Measurements from ENCODE around the gene GTF2IRD1.
"Not testable (repeated sequence)": the region's sequence is repeated elsewhere in the genome, so short reads cannot be mapped to it uniquely, and the experiment has no call there.

The GTF2IRD1 gene

DNA sequence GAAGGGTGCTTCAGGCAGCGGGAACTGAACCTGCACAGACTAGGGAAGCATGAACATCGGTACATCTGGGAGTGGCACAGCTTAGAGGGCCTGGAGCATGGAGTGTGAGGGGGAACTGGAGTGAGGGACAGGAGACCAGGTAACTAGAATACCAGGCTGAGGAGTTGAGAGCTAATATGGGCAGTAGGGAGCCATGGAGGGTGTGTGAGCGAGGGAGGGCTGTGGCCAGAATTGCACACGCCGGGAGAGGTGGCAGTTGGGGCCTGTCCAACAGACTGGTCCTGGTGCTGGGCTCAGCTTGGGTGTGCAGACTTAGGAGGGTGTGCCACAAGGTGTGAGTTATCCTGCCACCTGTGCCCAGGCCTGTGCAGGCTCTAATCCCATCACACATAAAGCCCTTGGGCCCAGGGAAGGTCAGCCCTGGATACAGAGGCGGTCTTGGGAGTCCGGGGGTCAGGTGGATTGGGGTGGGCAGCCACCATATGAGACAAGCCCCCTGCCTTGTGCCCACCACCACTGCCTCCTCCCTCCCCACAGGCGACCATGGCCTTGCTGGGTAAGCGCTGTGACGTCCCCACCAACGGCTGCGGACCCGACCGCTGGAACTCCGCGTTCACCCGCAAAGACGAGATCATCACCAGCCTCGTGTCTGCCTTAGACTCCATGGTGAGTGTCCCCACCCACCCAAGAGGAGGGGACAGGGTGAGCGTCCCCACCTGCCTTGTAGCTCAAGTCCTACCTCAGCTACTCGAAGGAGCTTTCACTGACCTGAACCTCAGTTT is 54.0 kb downstream of the GTF2IRD1 start:
- H3K36me3 ChIP-seq (ENCODE audit: control insufficient read depth in 1 of 2, insufficient read depth in 2 of 2, low read length in 2 of 2), result peaks cover 0 to 2% of the 10 kb centered on the region in 2 donors
- no peak overlapping the region for H3K4me3 ChIP-seq (ENCODE audit: low read depth in 1 of 2, low read length in 2 of 2)
- H3K27ac ChIP-seq (ENCODE audit: low read length), result no peak overlapping the region
- H3K9me3 ChIP-seq (ENCODE audit: control insufficient read depth in 1 of 2, low read length in 2 of 2), result no peaks in the 10 kb centered on the region
- H3K27me3 ChIP-seq (ENCODE audit: low read depth, low read length), result no peaks in the 10 kb centered on the region
- peaks cover 0 to 14% of the 10 kb centered on the region in 2 donors for H3K4me1 ChIP-seq (ENCODE audit: control insufficient read depth in 1 of 2, insufficient read depth in 2 of 2, low read length in 2 of 2)

DNA sequence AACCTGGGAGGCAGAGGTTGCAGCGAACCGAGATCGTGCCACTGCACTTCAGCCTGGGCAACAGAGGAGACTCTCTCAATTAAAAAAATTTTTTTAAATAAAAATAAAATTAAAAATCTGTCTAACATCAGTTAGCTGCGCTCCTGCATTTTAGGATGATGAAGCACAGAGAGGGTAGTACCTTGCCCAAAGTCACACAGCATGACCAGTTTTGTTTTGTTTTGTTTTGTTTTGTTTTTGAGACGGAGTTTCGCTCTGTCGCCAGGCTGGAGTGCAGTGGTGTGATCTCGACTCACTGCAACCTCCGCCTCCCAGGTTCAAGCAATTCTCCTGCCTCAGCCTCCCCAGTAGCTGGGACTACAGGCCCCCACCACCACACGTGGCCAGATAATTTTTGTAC is 55.7 kb downstream of the GTF2IRD1 start:
- H3K27ac ChIP-seq (ENCODE audit: low read length), result not testable (repeated sequence)

DNA sequence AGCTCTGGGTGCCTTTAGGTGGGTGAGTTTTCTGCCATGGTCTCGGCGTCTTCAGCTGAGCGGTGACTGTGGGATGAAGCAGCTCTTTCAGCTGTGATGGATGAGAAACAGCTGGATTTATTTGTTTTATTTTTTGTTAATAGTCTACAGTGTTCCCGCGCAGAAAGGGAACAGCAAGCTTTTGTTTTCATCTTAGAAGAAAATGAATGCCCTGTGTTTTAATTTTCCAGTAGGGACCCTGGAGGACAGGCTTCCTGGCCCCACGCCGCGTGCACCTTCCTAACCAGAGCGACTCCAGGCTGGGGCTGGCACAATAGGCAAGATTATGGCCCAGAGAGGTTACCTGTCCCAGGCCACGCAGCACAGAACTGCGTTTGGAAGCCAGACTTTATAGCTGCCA is 57.6 kb downstream of the GTF2IRD1 start:
- H3K4me3 ChIP-seq (ENCODE audit: low read depth in 1 of 2, low read length in 2 of 2), result no peak overlapping the region
- no peaks in the 10 kb centered on the region for H3K27me3 ChIP-seq (ENCODE audit: low read depth, low read length)
- H3K9me3 ChIP-seq (ENCODE audit: control insufficient read depth in 1 of 2, low read length in 2 of 2), result no peaks in the 10 kb centered on the region
- peaks cover 0 to 13% of the 10 kb centered on the region in 2 donors for H3K4me1 ChIP-seq (ENCODE audit: control insufficient read depth in 1 of 2, insufficient read depth in 2 of 2, low read length in 2 of 2)
- peaks cover 7 to 13% of the 10 kb centered on the region in 2 donors for H3K36me3 ChIP-seq (ENCODE audit: control insufficient read depth in 1 of 2, insufficient read depth in 2 of 2, low read length in 2 of 2)
- no peak overlapping the region for H3K27ac ChIP-seq (ENCODE audit: low read length)

More for the DNA sequence above, 55.7 kb downstream of the GTF2IRD1 start:
- peaks cover 0 to 23% of the 10 kb centered on the region in 2 donors for H3K4me1 ChIP-seq (ENCODE audit: control insufficient read depth in 1 of 2, insufficient read depth in 2 of 2, low read length in 2 of 2)
- H3K4me3 ChIP-seq (ENCODE audit: low read depth in 1 of 2, low read length in 2 of 2); H3K36me3 ChIP-seq (ENCODE audit: control insufficient read depth in 1 of 2, insufficient read depth in 2 of 2, low read length in 2 of 2); H3K9me3 ChIP-seq (ENCODE audit: control insufficient read depth in 1 of 2, low read length in 2 of 2); H3K27me3 ChIP-seq (ENCODE audit: low read depth, low read length): not testable (repeated sequence)

GRCh38 chr7:74512762-74513161 is 59.1 kb downstream of the GTF2IRD1 start:
- no peaks in the 10 kb centered on the region for H3K27me3 ChIP-seq (ENCODE audit: low read depth, low read length)
- H3K4me1 ChIP-seq (ENCODE audit: control insufficient read depth in 1 of 2, insufficient read depth in 2 of 2, low read length in 2 of 2), result peaks cover 0 to 10% of the 10 kb centered on the region in 2 donors
- H3K27ac ChIP-seq (ENCODE audit: low read length), result no peak overlapping the region
- H3K36me3 ChIP-seq (ENCODE audit: control insufficient read depth in 1 of 2, insufficient read depth in 2 of 2, low read length in 2 of 2), result peaks cover 9 to 18% of the 10 kb centered on the region in 2 donors
- no peak overlapping the region for H3K4me3 ChIP-seq (ENCODE audit: low read depth in 1 of 2, low read length in 2 of 2)
- no peaks in the 10 kb centered on the region for H3K9me3 ChIP-seq (ENCODE audit: control insufficient read depth in 1 of 2, low read length in 2 of 2)

DNA sequence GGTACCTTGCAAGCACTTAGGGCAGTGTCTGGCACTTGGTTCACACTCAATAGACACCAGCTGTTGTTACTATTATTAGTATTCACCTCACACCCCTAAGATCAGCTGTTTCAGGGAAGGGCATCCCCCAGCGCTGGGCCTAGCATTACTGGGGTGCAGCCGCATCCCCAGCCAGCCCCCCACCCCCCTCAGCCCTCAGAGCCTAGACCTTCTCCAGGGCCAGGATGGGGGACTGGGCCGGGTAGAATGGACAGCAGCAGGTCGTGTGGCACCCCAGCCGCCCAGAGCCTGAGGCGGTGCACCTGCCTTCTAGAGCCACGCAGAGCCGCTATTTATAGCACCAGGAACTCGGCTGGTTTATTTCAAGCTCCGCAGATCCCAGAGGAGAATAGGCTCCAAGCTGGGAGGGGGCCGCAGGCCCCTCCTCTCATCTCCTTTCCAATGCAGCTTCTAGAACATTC is 60.5 kb downstream of the GTF2IRD1 start:
- peaks cover 0 to 10% of the 10 kb centered on the region in 2 donors for H3K4me1 ChIP-seq (ENCODE audit: control insufficient read depth in 1 of 2, insufficient read depth in 2 of 2, low read length in 2 of 2)

DNA sequence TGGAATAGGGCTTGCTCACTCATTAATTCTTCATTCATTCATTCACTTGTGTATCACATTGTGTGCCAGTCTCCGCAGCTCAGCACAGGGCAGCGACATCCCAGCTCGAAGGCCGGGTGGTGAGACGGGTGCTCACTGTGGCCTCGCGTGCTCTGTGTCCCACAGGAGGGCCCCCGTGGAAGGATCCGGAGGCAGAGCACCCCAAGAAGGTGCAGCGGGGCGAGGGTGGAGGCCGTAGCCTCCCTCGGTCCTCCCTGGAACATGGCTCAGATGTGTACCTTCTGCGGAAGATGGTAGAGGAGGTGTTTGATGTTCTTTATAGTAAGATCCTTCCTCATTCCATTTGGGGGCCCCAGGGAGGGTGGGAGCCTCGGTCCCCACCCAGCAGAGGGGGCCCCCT is 61.6 kb downstream of the GTF2IRD1 start:
- H3K9me3 ChIP-seq (ENCODE audit: control insufficient read depth in 1 of 2, low read length in 2 of 2), result no peaks in the 10 kb centered on the region
- H3K4me3 ChIP-seq (ENCODE audit: low read depth in 1 of 2, low read length in 2 of 2), result no peak overlapping the region
- no peaks in the 10 kb centered on the region for H3K27me3 ChIP-seq (ENCODE audit: low read depth, low read length)
- H3K4me1 ChIP-seq (ENCODE audit: control insufficient read depth in 1 of 2, insufficient read depth in 2 of 2, low read length in 2 of 2), result peaks cover 0 to 10% of the 10 kb centered on the region in 2 donors
- peaks cover 12 to 33% of the 10 kb centered on the region in 2 donors for H3K36me3 ChIP-seq (ENCODE audit: control insufficient read depth in 1 of 2, insufficient read depth in 2 of 2, low read length in 2 of 2)
- no peak overlapping the region for H3K27ac ChIP-seq (ENCODE audit: low read length)

More for the DNA sequence above, 60.5 kb downstream of the GTF2IRD1 start:
- no peak overlapping the region for H3K4me3 ChIP-seq (ENCODE audit: low read depth in 1 of 2, low read length in 2 of 2)
- no peaks in the 10 kb centered on the region for H3K27me3 ChIP-seq (ENCODE audit: low read depth, low read length)
- H3K9me3 ChIP-seq (ENCODE audit: control insufficient read depth in 1 of 2, low read length in 2 of 2), result no peaks in the 10 kb centered on the region
- no peak overlapping the region for H3K27ac ChIP-seq (ENCODE audit: low read length)
- peaks cover 9 to 22% of the 10 kb centered on the region in 2 donors for H3K36me3 ChIP-seq (ENCODE audit: control insufficient read depth in 1 of 2, insufficient read depth in 2 of 2, low read length in 2 of 2)

GRCh38 chr7:74516214-74516613 is 62.5 kb downstream of the GTF2IRD1 start:
- H3K27me3 ChIP-seq (ENCODE audit: low read depth, low read length), result no peaks in the 10 kb centered on the region
- H3K4me1 ChIP-seq (ENCODE audit: control insufficient read depth in 1 of 2, insufficient read depth in 2 of 2, low read length in 2 of 2), result peaks cover 0 to 10% of the 10 kb centered on the region in 2 donors
- peaks cover 12 to 40% of the 10 kb centered on the region in 2 donors for H3K36me3 ChIP-seq (ENCODE audit: control insufficient read depth in 1 of 2, insufficient read depth in 2 of 2, low read length in 2 of 2)
- no peak overlapping the region for H3K27ac ChIP-seq (ENCODE audit: low read length)
- no peaks in the 10 kb centered on the region for H3K9me3 ChIP-seq (ENCODE audit: control insufficient read depth in 1 of 2, low read length in 2 of 2)
- no peak overlapping the region for H3K4me3 ChIP-seq (ENCODE audit: low read depth in 1 of 2, low read length in 2 of 2)

GRCh38 chr7:74518041-74518440 is 64.3 kb downstream of the GTF2IRD1 start:
- H3K4me1 ChIP-seq (ENCODE audit: control insufficient read depth in 1 of 2, insufficient read depth in 2 of 2, low read length in 2 of 2), result peaks cover 0 to 10% of the 10 kb centered on the region in 2 donors
- H3K4me3 ChIP-seq (ENCODE audit: low read depth in 1 of 2, low read length in 2 of 2), result no peak overlapping the region
- no peak overlapping the region for H3K27ac ChIP-seq (ENCODE audit: low read length)
- H3K9me3 ChIP-seq (ENCODE audit: control insufficient read depth in 1 of 2, low read length in 2 of 2), result no peaks in the 10 kb centered on the region
- H3K27me3 ChIP-seq (ENCODE audit: low read depth, low read length), result no peaks in the 10 kb centered on the region
- H3K36me3 ChIP-seq (ENCODE audit: control insufficient read depth in 1 of 2, insufficient read depth in 2 of 2, low read length in 2 of 2), result peaks cover 12 to 49% of the 10 kb centered on the region in 2 donors

- no peak overlapping the region for H3K27ac ChIP-seq (ENCODE audit: low read length)
- peaks cover 0 to 9% of the 10 kb centered on the region in 2 donors for H3K4me1 ChIP-seq (ENCODE audit: control insufficient read depth in 1 of 2, insufficient read depth in 2 of 2, low read length in 2 of 2)
- H3K36me3 ChIP-seq (ENCODE audit: control insufficient read depth in 1 of 2, insufficient read depth in 2 of 2, low read length in 2 of 2), result peaks cover 12 to 49% of the 10 kb centered on the region in 2 donors
- no peaks in the 10 kb centered on the region for H3K27me3 ChIP-seq (ENCODE audit: low read depth, low read length)
- no peaks in the 10 kb centered on the region for H3K9me3 ChIP-seq (ENCODE audit: control insufficient read depth in 1 of 2, low read length in 2 of 2)
- H3K4me3 ChIP-seq (ENCODE audit: low read depth in 1 of 2, low read length in 2 of 2), result no peak overlapping the region
Observed at GRCh38 chr7:74518654-74519053, 64.9 kb downstream of the GTF2IRD1 start.

GRCh38 chr7:74519395-74519794 is 65.7 kb downstream of the GTF2IRD1 start:
- Histone ChIP-seq H3K4me1 (ENCODE audit: control insufficient read depth in 1 of 2, insufficient read depth in 2 of 2, low read length in 2 of 2) (peaks cover 0 to 2% of the 10 kb centered on the region in 2 donors), H3K27me3 (ENCODE audit: low read depth, low read length) (no peaks in the 10 kb centered on the region), H3K9me3 (ENCODE audit: control insufficient read depth in 1 of 2, low read length in 2 of 2) (no peaks in the 10 kb centered on the region), H3K27ac (ENCODE audit: low read length) (no peak overlapping the region), H3K4me3 (ENCODE audit: low read depth in 1 of 2, low read length in 2 of 2) (no peak overlapping the region), H3K36me3 (ENCODE audit: control insufficient read depth in 1 of 2, insufficient read depth in 2 of 2, low read length in 2 of 2) (peaks cover 12 to 55% of the 10 kb centered on the region in 2 donors)

DNA sequence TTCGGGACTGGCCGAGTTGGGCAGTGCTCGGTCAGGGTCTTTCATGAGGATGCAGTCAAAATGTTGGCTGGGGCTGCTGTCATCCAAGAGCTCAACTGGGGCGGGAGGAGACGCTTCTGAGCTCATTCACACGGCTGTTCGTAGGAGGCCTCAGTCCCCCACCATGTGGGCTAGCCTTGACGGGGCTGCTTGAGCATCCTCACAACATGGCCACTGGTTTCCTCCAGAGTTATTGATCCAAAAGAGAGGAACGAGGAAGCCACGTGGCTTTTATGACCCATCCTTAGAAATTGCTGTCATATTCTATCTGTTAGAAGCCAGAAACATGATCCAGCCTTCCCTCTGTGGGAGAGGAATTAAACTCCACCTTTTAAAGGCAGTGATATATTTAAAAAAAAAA is 68.1 kb downstream of the GTF2IRD1 start:
- Histone ChIP-seq H3K27me3 (ENCODE audit: low read depth, low read length) (no peaks in the 10 kb centered on the region), H3K27ac (ENCODE audit: low read length) (no peak overlapping the region), H3K36me3 (ENCODE audit: control insufficient read depth in 1 of 2, insufficient read depth in 2 of 2, low read length in 2 of 2) (peaks cover 3 to 49% of the 10 kb centered on the region in 2 donors), H3K9me3 (ENCODE audit: control insufficient read depth in 1 of 2, low read length in 2 of 2) (no peaks in the 10 kb centered on the region), H3K4me1 (ENCODE audit: control insufficient read depth in 1 of 2, insufficient read depth in 2 of 2, low read length in 2 of 2) (peaks cover 0 to 3% of the 10 kb centered on the region in 2 donors), H3K4me3 (ENCODE audit: low read depth in 1 of 2, low read length in 2 of 2) (no peak overlapping the region)

Data from muscle layer of duodenum (tissue), 2 donors.